IMR-90 (cell line): ENCODE results near the gene PKHD1. TPM values are rescaled to one million over a fixed set of nuclear protein-coding genes. Genes with fewer than 3 reads are reported as not detected.

Source experiments
- ATAC-seq: fragments of 200-7000 bp; cut with Tn5 transposase; 2 replicates; pipeline ENCODE4 v1.9.1; 2020; ENCODE audit warnings: low read depth, mild to moderate bottlenecking, moderate library complexity
- BruUV-seq: library from RNA; stranded (reverse); fragments of 400-500 nt; replicated peaks from 2 replicates; lab custom pipeline; 2021; lab: Mats Ljungman, UMichigan
- CTCF ChIA-PET: fragments of 300-600 bp; formaldehyde crosslinking; extraction: SDS; loops from one replicate; lab custom pipeline; 2021; ENCODE audit warnings: antibody characterized with exemption; lab: Yijun Ruan, JAX
- POLR2A ChIA-PET: fragments of 300-600 bp; sonication (Branson Sonifier 250); formaldehyde crosslinking; loops from one replicate; lab custom pipeline; 2022; ENCODE audit warnings: antibody characterized with exemption; ENCODE audit not compliant: unreplicated experiment; lab: Charles Lee
- DNase-seq: peaks from one replicate; pipeline ENCODE4 v3.0.0; 2013
- H2AFZ ChIP-seq: replicated peaks from 2 replicates; pipeline ENCODE3; 2013; ENCODE audit warnings: low read length, mild to moderate bottlenecking; ENCODE audit not compliant: poor library complexity
- H2AK5ac ChIP-seq: 2 replicates; pipeline ENCODE4 v1.6.1; 2013; ENCODE audit warnings: low read depth, low read length, inconsistent platforms
- H2AK9ac ChIP-seq: replicated peaks from 2 replicates; pipeline ENCODE3; 2013; ENCODE audit warnings: mild to moderate bottlenecking, low read depth, low read length, moderate library complexity; ENCODE audit not compliant: poor library complexity
- H2BK120ac ChIP-seq: 2 replicates; pipeline ENCODE4 v1.6.1; 2013; ENCODE audit warnings: low read depth, low read length, inconsistent platforms
- H2BK15ac ChIP-seq: 3 replicates; pipeline ENCODE4 v1.6.1; 2013; ENCODE audit warnings: low read depth, low read length, inconsistent platforms
- H2BK20ac ChIP-seq: 2 replicates; pipeline ENCODE4 v1.6.1; 2013; ENCODE audit warnings: low read depth, mild to moderate bottlenecking, inconsistent platforms, low read length, moderate library complexity
- H2BK5ac ChIP-seq: 2 replicates; pipeline ENCODE4 v1.6.1; 2013; ENCODE audit warnings: mild to moderate bottlenecking, low read depth, low read length, inconsistent platforms; ENCODE audit not compliant: poor library complexity, severe bottlenecking
- H3K14ac ChIP-seq: replicated peaks from 2 replicates; pipeline ENCODE4 v1.6.1; 2013; ENCODE audit warnings: low read depth, low read length, inconsistent platforms
- H3K18ac ChIP-seq: 2 replicates; pipeline ENCODE4 v1.6.1; 2013; ENCODE audit warnings: low read depth, low read length, control low read depth
- H3K23ac ChIP-seq: 2 replicates; pipeline ENCODE4 v1.6.1; 2013; ENCODE audit warnings: low read depth, low read length, inconsistent platforms
- H3K27ac ChIP-seq: 2 replicates; pipeline ENCODE4 v1.5.1; 2013; ENCODE audit warnings: mild to moderate bottlenecking, control low read depth, low read length; ENCODE audit not compliant: insufficient read depth
- H3K27me3 ChIP-seq: 2 replicates; pipeline ENCODE4 v1.6.1; 2013; ENCODE audit warnings: low read length; ENCODE audit not compliant: control insufficient read depth, insufficient read depth
- H3K36me3 ChIP-seq: 2 replicates; pipeline ENCODE4 v1.6.1; 2013; ENCODE audit warnings: low read length, mixed read lengths; ENCODE audit not compliant: control insufficient read depth, insufficient read depth
- H3K4ac ChIP-seq: 2 replicates; pipeline ENCODE4 v1.6.1; 2013; ENCODE audit warnings: low read depth, low read length, inconsistent platforms
- H3K4me1 ChIP-seq: 2 replicates; pipeline ENCODE4 v1.6.1; 2013; ENCODE audit warnings: low read length, mixed read lengths; ENCODE audit not compliant: control insufficient read depth, insufficient read depth
- H3K4me2 ChIP-seq: 2 replicates; pipeline ENCODE4 v1.6.1; 2013; ENCODE audit warnings: low read depth, mild to moderate bottlenecking, control low read depth, low read length, moderate library complexity
- H3K4me3 ChIP-seq: 2 replicates; pipeline ENCODE4 v1.5.1; 2013; ENCODE audit warnings: low read depth, mild to moderate bottlenecking, control low read depth, low read length, moderate library complexity; ENCODE audit not compliant: insufficient read depth
- H3K56ac ChIP-seq: 2 replicates; pipeline ENCODE4 v1.6.1; 2013; ENCODE audit warnings: low read length, inconsistent platforms; ENCODE audit not compliant: insufficient read depth; ENCODE audit errors: extremely low read depth
- H3K79me1 ChIP-seq, 2 experiments: 2 replicates each; pipeline ENCODE4 v1.6.1; 2013; ENCODE audit warnings: low read length in 2 of 2, inconsistent platforms in 1 of 2, low read depth in 1 of 2
- H3K9ac ChIP-seq: 2 replicates; pipeline ENCODE4 v1.6.1; 2013; ENCODE audit warnings: low read depth, low read length, control low read depth
- H3K9me1 ChIP-seq: 2 replicates; pipeline ENCODE4 v1.6.1; 2013; ENCODE audit warnings: low read length, inconsistent platforms; ENCODE audit not compliant: insufficient read depth
- H3K9me3 ChIP-seq: 2 replicates; pipeline ENCODE4 v1.6.1; 2013; ENCODE audit warnings: low read length; ENCODE audit not compliant: control insufficient read depth, insufficient read depth
- H4K20me1 ChIP-seq: 2 replicates; pipeline ENCODE4 v1.6.1; 2013; ENCODE audit warnings: low read length, inconsistent platforms; ENCODE audit not compliant: insufficient read depth
- H4K5ac ChIP-seq: 2 replicates; pipeline ENCODE4 v1.6.1; 2013; ENCODE audit warnings: mild to moderate bottlenecking, low read depth, low read length, control low read depth
- H4K8ac ChIP-seq, 2 experiments: 2 replicates each; pipeline ENCODE4 v1.6.1; 2013; ENCODE audit warnings: low read depth in 2 of 2, low read length in 2 of 2, control low read depth in 1 of 2, inconsistent platforms in 1 of 2
- H4K91ac ChIP-seq: 2 replicates; pipeline ENCODE4 v1.6.1; 2013; ENCODE audit warnings: low read depth, low read length, inconsistent platforms; ENCODE audit not compliant: insufficient read depth
- BHLHE40 ChIP-seq: fragments of 150-350 bp; IDR thresholded peaks from 2 replicates; pipeline ENCODE4 v1.6.1; 2016; ENCODE audit warnings: mild to moderate bottlenecking, low read depth, low read length
- CEBPB ChIP-seq: IDR thresholded peaks from 2 replicates; pipeline ENCODE4 v1.6.1; 2012; ENCODE audit warnings: low read depth, low read length, improper control_type of control experiment
- CHD1 ChIP-seq: IDR thresholded peaks from 2 replicates; pipeline ENCODE4 v1.6.1; 2012; ENCODE audit warnings: low read depth, low read length, improper control_type of control experiment
- CTCF ChIP-seq: conservative IDR thresholded peaks from 2 replicates; pipeline ENCODE4 v1.5.1; 2012; ENCODE audit warnings: mild to moderate bottlenecking, low read depth, low read length, improper control_type of control experiment
- FOS ChIP-seq: fragments of 150-350 bp; IDR thresholded peaks from 2 replicates; pipeline ENCODE4 v1.6.1; 2016; ENCODE audit warnings: low read depth, low read length
- MAFK ChIP-seq: IDR thresholded peaks from 2 replicates; pipeline ENCODE4 v1.6.1; 2012; ENCODE audit warnings: low read depth, low read length, improper control_type of control experiment
- MAZ ChIP-seq: IDR thresholded peaks from 2 replicates; pipeline ENCODE4 v1.6.1; 2012; ENCODE audit warnings: low read depth, mild to moderate bottlenecking, low read length, improper control_type of control experiment, moderate library complexity, borderline replicate concordance
- MXI1 ChIP-seq: IDR thresholded peaks from 2 replicates; pipeline ENCODE4 v1.6.1; 2012; ENCODE audit warnings: low read depth, mild to moderate bottlenecking, low read length, moderate library complexity, borderline replicate concordance
- NFE2L2 ChIP-seq: fragments of 150-350 bp; IDR thresholded peaks from 2 replicates; pipeline ENCODE4 v1.6.1; 2016; ENCODE audit warnings: low read depth, mild to moderate bottlenecking, low read length
- POLR2A ChIP-seq: IDR thresholded peaks from 2 replicates; pipeline ENCODE4 v1.6.1; 2012; ENCODE audit warnings: mild to moderate bottlenecking, low read depth, low read length
- RAD21 ChIP-seq: IDR thresholded peaks from 2 replicates; pipeline ENCODE4 v1.6.1; 2012; ENCODE audit warnings: low read length, improper control_type of control experiment
- RCOR1 ChIP-seq: IDR thresholded peaks from 2 replicates; pipeline ENCODE4 v1.6.1; 2012; ENCODE audit warnings: mild to moderate bottlenecking, low read length, improper control_type of control experiment; ENCODE audit not compliant: insufficient replicate concordance
- RFX5 ChIP-seq: IDR thresholded peaks from 2 replicates; pipeline ENCODE4 v1.8.0; 2012; ENCODE audit warnings: low read depth, mild to moderate bottlenecking, low read length, moderate library complexity
- WGBS, 2 experiments: methylation state at CpG; one replicate each; pipeline versions ENCODE4 v1.1.5 to v1.1.7; 2013; ENCODE audit warnings: missing lambda C conversion rate in 2 of 2; ENCODE audit not compliant: insufficient read length in 1 of 2; ENCODE audit errors: extremely low coverage in 2 of 2; 5-methylcytosine and 5-hydroxymethylcytosine counted together
- dilution Hi-C: fragments of 300-500 bp; cut with HindIII; formaldehyde crosslinking; loops from one replicate; pipeline ENCODE4 v1.14.3; 2018; ENCODE audit warnings: low sequenced_read_pairs; ENCODE audit not compliant: unreplicated experiment
- in situ Hi-C: fragments of 300-500 bp; cut with MboI; formaldehyde crosslinking; loops from 3 replicates; pipeline ENCODE4 v1.14.3; 2019; ENCODE audit warnings: low sequenced_read_pairs, inconsistent platforms, mixed read lengths
- intact Hi-C: fragments of 100-400 bp; cut with micrococcal nuclease; formaldehyde crosslinking; loops from 2 replicates; pipeline ENCODE4 v1.10.0; 2022
- polyA plus RNA-seq, 3 experiments: library from polyadenylated mRNA; depleted of rRNA; stranded (reverse); fragments of >200 nt; gene quantifications; 2 replicates each; pipeline ENCODE4 v1.2.3, GENCODE V29; 2012; ENCODE audit warnings: low replicate concordance in 1 of 3
- total RNA-seq: library from RNA; depleted of rRNA; stranded (reverse); fragments of >200 nt; gene quantifications from 2 replicates; pipeline ENCODE4 v1.2.3, GENCODE V29; 2012
- TF ChIP-seq, protein P1 (sequence below): fragments of 150-350 bp; IDR thresholded peaks from 2 replicates; pipeline ENCODE4 v1.6.1; 2016; ENCODE audit warnings: low read depth, mild to moderate bottlenecking, low read length, moderate library complexity, borderline replicate concordance
- TF ChIP-seq, protein P2 (sequence below): fragments of 150-350 bp; IDR thresholded peaks from 2 replicates; pipeline ENCODE4 v1.6.1; 2017; ENCODE audit warnings: mild to moderate bottlenecking, antibody characterized with exemption, low read length, low read depth

PKHD1 gene
- total and polyA plus RNA-seq, 2 of the 4 experiments (the other 2 are of a cell fraction), result not detected

DNA sequence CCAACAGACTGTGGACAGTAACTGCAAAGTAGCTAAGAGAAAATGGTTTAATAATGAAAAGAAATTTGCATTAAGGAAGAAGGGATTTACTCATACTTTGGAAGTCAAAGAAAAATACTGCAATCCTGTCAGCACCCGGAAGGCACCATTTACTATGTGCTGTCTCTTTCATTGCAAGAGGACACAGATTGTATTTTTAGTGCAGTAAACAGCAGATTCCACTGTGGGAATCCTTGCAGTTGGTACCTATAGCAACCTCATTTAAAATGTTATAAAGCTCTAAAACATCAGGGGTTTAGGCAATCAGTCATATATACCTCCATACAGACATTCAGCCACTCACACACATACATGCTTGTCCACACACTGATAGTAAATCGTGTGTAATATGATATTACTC lies 346.8 kb downstream of the PKHD1 start:
- Histone ChIP-seq H3K36me3 (no peaks in the 10 kb centered on the region), H3K23ac (no peak overlapping the region), H2BK15ac (no peak overlapping the region), H2BK20ac (no peak overlapping the region), H2BK5ac (no peak overlapping the region), H2AK9ac (no peak overlapping the region), H2BK120ac (no peak overlapping the region), H3K4me2 (no peak overlapping the region), H2AFZ (no peak overlapping the region), H4K91ac (no peak overlapping the region), H3K9ac (no peak overlapping the region), H3K14ac (no peak overlapping the region), H3K27ac (no peak overlapping the region), H3K27me3 (no peaks in the 10 kb centered on the region), H3K18ac (no peak overlapping the region), H4K8ac (no peak overlapping the region), H3K9me1 (no peaks in the 10 kb centered on the region), H3K56ac (no peak overlapping the region), H3K79me1 (no peaks in the 10 kb centered on the region), H3K4me1 (no peaks in the 10 kb centered on the region), H3K9me3 (no peaks in the 10 kb centered on the region), H4K20me1 (no peaks in the 10 kb centered on the region), H2AK5ac (no peak overlapping the region), H4K5ac (no peak overlapping the region), H3K4me3 (no peak overlapping the region), H3K4ac (no peak overlapping the region)
- intact Hi-C loops (no loop called here), in situ Hi-C loops (no loop called here), dilution Hi-C loops (no loop called here)
- no peak for DNase-seq
- ChIA-PET POLR2A (no interaction called here), CTCF (no interaction called here)
- TF ChIP-seq RAD21, result no peak
- TF ChIP-seq CEBPB, result no peak
- no peak for TF ChIP-seq POLR2A
- TF ChIP-seq, protein P1, sequence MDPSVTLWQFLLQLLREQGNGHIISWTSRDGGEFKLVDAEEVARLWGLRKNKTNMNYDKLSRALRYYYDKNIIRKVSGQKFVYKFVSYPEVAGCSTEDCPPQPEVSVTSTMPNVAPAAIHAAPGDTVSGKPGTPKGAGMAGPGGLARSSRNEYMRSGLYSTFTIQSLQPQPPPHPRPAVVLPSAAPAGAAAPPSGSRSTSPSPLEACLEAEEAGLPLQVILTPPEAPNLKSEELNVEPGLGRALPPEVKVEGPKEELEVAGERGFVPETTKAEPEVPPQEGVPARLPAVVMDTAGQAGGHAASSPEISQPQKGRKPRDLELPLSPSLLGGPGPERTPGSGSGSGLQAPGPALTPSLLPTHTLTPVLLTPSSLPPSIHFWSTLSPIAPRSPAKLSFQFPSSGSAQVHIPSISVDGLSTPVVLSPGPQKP, result no peak
- TF ChIP-seq BHLHE40, result no peak
- no peak for TF ChIP-seq MAFK
- TF ChIP-seq, protein P2, sequence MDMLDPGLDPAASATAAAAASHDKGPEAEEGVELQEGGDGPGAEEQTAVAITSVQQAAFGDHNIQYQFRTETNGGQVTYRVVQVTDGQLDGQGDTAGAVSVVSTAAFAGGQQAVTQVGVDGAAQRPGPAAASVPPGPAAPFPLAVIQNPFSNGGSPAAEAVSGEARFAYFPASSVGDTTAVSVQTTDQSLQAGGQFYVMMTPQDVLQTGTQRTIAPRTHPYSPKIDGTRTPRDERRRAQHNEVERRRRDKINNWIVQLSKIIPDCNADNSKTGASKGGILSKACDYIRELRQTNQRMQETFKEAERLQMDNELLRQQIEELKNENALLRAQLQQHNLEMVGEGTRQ, result no peak
- no peak for TF ChIP-seq FOS
- TF ChIP-seq CTCF, result no peak
- TF ChIP-seq MAZ, result no peak
- no peak for TF ChIP-seq RFX5
- no peak for TF ChIP-seq CHD1
- TF ChIP-seq MXI1, result no peak
- no peak for TF ChIP-seq RCOR1
- no peak for TF ChIP-seq NFE2L2
- BruUV-seq, result no TSS peak
- no CpG with 5 or more reads among the region's 2 CpGs for WGBS, 2 experiments
- ATAC-seq, result no peak
